NCI-H1417 (cell line): ENCODE results near the gene IRAK2.
A peak's percentile ranks its signal among the peaks of the same experiment; 100 is the strongest.
"Not testable (repeated sequence)": the region's sequence is repeated elsewhere in the genome, so short reads cannot be mapped to it uniquely, and the experiment has no call there.

Experiments used
- DNase-seq, 3 experiments: peaks; one replicate each; lab custom pipeline; 2025; lab: John Stamatoyannopoulos, UW

The IRAK2 gene

DNA sequence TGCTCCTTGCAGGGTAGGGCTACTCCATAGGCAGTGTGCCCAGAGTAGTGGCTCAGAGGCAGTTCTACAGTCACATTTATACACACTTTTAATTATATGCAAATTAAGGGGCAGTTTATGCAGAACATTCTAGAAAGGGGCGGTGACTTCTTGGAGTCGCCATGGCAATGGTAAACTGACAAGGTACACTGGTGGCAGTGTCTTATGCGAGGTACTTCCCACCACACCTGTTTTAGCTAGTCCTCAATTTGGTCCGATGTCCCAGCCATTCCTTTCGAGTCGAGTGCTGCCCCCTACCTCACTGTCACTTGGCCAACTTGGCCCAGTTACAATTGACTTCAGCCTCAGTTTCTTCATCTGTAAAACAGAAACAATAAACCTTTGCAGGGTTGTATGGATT lies 3.8 kb upstream of the IRAK2 start:
- no peak for DNase-seq

DNA sequence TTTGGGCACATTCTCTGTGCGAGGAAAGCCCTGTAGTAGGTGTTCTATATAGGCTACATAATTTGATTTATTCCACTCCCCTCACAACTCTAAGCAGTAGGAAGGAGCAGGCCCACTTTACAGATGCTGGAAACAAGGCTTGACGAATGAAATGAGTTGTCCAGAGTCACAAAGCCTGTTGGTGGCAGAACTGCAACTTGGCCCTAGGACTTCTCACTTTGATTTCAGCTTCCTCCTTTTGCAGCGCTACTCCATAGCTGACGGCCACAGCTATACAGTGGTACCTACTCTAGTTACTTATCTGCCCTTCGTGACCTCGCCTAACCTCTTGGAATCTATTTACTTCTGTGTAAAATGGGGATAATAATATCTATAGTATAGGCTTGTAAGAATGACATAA lies 2.5 kb upstream of the IRAK2 start:
- no peak for DNase-seq

DNA sequence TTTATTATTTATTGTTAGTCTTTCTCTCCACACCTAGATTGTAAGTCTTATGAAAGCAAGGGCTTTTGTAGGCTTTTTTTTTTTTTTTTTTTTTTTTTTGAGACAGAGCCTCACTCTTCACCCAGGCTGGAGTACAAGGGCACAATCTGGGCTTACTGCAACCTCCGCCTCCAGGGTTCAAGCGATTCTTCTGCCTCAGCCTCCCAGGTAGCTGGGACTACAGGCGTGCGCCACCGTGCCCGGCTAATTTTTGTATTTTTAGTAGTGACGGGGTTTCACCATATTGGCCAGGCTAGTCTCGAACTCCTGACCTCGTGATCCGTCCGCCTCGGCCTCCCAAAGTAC lies 546 bp upstream of the IRAK2 start:
- not testable (repeated sequence) for DNase-seq

DNA sequence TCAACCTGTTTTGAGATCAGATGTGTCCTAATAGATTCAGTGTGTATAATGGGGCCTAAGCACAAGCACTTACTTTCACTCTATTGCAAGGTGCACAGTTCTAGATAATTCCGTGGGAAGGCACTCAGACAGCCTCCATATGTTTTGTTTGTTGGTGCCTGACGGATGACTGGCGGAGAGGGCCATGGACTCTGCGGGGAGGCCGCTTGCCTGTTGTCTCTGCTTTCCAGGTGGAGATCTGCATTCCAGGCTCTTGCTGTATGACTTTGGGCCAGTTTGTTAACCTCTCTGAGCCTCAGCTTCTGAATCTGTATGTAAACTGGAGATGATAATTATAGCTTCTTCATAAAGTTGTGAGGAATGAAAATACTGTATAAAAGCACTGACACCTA lies 1.5 kb downstream of the IRAK2 start:
- DNase-seq = no peak

DNA sequence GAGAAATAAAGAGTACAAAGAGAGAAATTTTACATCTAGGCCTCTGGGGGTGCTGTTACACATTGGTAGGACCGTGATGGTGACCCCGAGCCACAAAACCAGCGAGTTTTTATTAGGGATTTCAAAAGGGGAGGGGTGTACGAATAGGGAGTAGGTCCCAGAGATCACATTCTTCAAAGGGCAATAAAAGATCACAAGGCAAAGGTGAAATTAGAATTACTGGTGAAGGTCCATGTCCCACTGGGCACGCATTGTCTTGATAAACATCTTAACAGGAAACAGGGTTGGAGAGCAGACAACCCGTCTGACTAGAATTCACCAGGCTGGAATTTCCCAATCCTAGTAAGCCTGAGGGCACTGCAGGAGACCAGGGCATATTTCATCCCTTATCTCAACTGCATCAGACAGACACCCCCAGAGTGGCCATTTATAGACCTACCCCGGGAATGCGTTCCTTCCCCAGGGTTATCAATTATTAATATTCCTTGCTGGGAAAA lies 4.3 kb downstream of the IRAK2 start:
- DNase-seq = no peak

DNA sequence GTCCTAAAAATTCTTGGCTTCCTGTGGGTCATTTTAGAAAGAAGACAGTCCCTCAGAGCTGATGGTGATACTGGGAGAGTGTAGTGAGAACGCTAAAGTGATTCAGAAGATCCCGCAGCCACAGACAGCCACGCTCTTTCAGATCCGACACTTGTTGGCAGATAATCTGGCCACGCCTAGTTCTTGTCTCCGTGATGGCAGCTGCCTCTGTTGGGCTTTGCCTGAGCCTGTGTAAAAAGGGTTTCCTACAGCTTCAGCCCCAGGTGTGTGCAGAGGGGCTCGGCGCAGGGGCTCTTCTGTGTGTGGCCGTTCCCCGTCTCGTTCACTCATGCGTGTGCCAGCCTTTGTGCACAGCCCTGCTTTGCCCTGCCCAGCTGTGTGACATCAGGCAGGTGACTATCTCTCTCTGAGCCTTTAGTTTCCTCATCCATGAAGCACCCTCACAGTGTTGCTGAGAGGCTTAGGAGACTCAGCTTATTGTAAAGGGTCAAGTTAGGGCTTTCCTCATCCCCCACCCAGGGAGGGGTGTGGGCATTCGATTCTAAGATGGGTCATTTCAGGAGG lies 6.3 kb downstream of the IRAK2 start:
- DNase-seq = peak in 1 of 3 experiments; percentile 1

DNA sequence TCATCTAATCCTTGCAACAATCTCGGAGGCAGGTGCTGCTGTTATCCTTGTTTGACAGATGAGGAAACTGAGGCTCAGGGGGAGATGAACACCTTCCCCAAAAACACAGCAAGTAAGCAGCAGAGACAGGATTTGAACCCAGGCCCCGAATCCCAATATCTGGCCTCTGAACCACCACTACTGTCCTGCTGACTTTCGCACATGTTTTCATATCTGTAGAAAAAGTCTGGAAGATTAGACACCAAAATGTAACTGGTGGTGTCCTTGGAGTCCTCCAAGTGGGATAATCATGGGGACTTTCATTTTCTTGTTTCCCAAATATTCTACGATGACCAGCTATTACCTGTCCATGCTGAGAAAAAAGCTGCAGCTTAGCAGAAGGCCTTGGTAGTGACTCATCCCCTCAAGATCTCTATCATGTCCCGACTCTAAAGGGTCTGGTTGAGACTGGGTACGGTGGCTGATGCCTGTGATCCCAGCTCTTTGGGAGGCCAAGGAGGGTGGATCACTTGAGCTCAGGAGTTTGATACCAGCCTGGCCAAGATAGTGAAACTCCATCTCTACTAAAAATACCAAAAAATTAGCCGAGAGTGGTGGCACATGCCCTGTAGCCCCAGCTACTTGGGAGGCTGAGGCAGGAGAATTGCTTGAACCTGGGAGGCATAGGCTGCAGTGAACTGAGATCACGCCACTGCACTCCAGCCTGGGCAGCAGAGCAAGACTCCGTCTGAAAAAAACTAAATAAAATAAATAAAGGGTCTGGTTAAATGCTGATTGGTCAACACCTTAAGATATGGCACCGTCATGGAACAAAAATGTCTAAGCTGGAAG lies 8.6 kb downstream of the IRAK2 start:
- DNase-seq = no peak

DNA sequence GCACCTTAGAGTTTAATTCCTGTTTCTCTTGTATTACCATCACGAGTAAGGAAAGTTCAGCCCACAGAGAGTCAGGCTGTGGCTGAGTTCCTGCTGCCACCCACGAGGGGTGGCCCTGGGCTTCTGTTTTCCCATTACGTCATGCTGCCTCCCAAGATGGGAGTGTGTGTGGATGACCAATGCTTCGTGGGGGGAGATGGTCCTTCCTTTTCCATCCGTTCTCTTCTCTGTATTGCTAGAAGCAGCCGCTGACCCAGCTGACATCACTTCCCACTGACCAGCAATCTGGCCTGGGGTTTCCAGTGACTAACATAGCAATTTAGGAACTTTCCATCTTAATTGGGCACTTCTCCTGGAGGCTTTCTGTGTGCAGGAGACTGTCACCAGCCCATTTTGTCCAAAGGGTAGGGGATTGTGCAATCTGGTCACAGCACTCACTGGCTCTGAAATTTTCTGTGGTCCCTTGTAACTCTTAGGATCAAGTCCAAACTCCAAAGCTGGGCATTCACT lies 9.3 kb downstream of the IRAK2 start:
- no peak for DNase-seq

DNA sequence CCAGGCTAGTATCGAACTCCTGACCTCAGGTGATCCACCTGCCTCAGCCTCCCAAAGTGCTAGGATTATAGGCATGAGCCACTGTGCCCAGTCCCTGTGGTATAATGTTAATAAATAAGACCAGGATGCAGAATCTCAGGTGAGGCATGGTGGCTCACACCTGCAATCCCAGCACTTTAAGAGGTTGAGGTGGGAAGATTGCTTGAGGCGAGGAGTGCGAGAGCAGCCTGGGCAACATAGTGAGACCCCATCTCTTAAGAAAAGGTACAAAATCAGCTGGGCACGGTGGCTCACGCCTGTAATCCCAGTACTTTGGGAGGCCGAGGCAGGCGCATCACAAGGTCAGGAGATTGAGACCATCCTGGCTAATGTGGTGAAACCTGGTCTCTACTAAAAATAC lies 10.6 kb downstream of the IRAK2 start:
- not testable (repeated sequence) for DNase-seq

DNA sequence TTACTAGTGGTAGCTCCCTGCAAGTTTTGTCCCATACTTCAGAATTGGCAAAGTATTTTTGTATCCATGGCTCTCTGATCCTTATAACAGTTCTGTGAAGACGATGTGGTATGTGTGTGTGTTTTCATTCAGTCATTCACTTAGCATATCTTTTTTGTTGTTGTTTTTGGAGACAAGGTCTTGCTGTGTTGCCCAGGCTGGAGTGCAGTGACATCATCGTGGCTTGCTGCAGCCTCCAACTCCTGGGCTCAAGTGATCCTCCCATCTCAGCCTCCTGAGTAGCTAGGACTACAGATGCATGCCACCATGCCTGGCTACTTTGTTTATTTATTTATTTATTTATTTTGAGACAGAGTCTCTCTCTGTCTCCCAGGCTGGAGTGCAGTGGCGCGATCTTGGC lies 11.4 kb downstream of the IRAK2 start:
- DNase-seq = not testable (repeated sequence)

DNA sequence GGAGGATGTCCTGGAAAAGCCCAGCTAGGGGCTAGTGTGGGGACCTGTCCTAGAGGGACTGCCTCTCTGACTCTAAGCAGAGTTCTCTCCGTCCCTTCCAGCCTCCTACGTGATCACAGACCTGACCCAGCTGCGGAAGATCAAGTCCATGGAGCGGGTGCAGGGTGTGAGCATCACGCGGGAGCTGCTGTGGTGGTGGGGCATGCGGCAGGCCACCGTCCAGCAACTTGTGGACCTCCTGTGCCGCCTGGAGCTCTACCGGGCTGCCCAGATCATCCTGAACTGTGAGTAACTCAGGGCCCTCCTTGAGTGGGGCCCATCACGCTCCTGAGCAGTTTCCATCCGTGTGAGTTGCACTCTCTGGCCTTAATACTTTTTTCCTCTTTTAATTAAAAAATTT lies 13.0 kb downstream of the IRAK2 start:
- no peak for DNase-seq

DNA sequence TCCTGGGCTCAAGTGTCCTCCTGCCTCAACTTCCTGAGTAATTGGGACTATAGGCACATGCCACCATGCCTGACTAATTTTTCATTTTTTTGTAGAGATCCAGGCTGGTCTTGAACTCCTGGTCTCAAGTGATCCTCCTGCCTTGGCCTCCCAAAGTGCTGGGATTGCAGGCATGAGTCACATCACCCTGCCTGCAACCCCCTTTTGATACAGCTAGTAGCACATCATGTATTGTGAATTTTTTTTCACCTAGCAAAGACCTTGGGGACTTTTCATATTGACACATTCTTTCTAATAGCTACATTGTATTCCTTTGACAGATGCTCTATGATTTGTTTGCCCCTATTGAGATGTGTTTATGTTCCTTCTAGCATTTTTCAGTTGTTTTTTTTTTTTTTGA lies 14.2 kb downstream of the IRAK2 start:
- DNase-seq = no peak

DNA sequence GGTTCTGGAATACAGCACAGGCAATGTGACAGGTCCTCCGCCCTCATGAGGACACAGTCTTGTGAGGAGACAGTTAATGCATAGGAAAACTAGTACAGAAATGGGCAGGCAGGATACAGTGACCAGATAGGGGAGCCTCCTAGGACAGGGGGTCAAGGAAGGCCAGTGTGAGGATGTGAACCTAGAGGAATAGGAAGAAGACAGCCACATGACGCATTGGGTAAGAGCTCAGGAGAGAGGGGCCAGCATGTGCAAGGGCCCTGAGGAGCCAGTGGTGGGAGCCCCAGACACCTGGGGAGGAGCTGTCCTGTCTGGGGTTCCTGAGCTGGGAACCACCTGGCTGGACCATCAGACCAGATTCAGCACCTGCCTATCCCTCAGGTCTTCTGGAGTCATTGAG lies 15.6 kb downstream of the IRAK2 start:
- DNase-seq = no peak

DNA sequence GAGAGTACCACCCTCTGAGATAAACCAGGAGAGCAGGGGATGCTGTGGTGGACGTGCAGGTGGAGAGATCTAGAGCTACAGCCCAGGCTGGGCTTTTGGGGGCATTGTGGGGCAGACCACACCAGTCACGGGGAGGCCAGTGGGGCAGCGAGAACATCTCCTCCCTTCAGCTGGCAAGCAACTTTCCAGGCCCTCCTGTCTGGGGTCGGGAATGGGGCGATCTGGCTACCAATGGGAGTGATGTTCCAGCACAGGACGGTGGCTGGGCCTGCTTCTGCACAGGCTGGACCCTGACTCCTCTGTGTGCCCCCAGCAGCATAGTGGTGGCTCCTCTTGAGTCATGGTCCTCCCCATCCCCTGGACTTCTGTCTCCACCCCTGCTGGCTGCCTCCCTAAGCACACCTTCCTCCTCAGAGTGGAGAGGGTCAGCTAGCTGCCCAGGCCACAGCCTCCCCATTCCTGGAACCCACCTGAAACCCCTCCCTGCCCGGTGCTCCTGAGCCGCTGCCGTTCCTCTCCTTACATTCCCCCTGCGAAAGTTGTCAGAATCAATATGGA lies 16.1 kb downstream of the IRAK2 start:
- DNase-seq = no peak

DNA sequence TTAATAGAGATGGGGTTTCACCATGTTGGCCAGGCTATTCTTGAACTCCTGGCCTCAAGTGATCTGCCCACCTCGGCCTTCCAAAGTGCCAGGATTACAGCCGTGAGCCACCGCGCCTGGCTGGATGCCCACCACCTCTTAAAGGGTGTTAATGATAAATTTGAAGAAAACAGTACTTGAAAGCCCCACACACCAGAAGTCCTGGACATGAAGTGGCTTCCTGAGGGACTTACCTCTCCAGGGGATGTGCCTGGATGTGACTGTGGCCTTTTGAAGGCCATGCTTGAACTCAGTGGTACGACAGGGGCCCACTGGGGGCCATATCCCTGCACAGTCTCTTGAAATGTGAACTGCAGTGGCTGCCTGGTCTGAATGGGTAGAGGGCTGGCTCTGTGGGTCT lies 18.2 kb downstream of the IRAK2 start:
- DNase-seq = no peak

DNA sequence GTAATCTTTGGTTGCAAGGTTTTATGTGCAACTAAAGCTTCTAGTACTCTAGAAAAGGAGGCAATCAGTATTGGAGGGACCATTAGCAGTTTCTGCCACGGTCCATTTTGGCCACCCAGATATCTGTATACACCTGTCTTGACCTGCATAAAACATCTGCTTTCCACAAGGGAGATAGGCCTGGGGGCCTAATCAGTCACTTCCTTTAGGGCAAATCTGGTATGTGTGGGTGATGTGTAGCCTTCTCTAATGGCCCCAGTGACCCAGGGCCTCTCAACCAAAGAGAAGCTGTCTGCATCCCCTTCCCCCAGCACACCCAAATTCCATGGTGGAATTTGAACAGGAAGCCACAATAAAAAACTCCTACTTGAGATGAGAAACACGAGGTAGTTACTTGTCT lies 19.5 kb downstream of the IRAK2 start:
- no peak for DNase-seq

DNA sequence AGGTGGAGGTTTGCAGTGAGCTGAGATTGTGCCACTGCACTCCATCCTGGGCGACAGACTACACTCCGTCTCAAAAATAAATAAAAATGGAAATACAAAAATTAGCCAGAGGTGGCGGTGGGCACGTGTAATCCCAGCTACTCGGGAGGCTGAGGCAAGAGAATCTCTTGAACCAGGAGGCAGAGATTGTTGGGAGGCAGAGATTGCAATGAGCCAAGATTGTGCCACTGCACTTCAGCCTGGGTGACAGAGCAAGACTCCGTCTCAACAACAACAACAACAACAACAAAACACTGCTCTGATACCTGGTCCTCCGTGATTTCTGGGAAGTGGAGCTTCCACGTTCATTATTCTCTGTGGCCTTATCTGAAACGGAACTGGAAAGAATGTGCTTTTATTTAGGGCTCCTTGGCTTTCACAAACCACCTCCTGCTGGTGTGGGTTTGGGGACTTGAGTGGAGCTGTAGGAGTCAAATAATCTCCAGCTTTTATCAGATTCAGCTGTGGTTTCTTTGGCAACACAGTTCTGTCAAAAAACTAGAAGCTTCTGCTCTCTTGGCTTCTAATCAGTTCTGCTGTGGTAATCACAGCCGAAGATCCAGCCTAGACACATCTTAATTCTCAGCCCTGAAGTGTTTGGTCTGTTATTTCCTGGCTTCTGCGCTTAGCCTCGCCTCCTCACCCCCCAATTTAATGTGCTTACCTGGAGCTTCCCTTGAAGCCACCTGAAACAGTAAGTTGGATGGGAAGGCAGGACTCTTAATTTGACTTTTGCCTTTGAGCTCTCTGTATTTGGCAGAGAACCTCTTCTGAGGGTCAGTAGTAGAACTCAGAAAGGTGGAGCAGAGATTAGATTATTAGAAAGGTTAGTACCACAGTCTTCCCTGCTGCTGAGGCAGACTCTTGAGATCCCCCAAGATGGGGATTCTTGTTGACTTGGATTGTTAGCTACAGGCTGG lies 21.4 kb downstream of the IRAK2 start:
- no peak for DNase-seq

DNA sequence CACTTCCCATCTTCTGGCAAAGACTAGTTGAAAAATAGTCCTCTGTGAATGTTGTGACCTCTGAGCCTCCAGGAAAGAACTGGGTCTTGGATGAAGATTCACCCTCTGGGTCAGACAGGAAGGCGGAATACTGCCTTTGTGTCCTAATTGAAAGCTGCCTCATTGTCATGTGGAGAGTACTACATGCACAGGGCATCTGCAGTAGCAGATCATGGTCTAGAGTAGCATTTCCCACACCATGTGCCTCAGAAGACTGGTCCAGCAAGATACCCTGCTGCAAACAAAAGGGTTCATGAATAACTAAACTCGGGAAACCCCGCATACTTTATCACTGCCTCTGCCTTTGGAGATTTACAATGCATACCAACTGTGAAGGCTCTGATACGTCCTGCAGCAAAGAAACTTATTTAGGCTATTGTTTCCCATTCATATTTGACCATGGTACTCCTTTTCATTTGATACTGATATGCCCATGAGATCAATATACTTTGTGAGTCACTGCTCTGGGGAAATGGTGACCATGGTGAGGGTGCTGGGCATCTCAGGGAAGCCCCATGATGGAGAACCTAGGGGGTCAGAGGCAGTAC lies 22.7 kb downstream of the IRAK2 start:
- DNase-seq = no peak

DNA sequence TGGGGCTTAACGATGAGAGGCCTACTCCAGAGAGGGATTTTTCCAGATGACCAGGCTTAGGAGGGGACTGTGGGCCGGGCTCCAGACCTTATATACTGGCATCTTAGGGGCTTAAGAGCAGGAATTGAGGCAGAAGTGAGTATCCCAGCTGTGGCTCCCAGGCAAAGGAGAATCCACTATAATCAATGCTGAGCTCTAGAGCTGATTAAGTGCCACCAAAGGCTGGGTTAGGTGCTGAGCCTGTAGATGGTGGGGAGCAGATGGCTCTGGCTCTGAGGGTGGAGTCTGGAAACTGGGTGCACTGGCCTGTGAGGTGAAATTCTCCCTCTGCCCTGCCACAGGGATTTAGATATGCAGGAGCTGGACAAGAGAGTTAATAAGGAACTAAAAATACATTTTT lies 23.2 kb downstream of the IRAK2 start:
- no peak for DNase-seq

DNA sequence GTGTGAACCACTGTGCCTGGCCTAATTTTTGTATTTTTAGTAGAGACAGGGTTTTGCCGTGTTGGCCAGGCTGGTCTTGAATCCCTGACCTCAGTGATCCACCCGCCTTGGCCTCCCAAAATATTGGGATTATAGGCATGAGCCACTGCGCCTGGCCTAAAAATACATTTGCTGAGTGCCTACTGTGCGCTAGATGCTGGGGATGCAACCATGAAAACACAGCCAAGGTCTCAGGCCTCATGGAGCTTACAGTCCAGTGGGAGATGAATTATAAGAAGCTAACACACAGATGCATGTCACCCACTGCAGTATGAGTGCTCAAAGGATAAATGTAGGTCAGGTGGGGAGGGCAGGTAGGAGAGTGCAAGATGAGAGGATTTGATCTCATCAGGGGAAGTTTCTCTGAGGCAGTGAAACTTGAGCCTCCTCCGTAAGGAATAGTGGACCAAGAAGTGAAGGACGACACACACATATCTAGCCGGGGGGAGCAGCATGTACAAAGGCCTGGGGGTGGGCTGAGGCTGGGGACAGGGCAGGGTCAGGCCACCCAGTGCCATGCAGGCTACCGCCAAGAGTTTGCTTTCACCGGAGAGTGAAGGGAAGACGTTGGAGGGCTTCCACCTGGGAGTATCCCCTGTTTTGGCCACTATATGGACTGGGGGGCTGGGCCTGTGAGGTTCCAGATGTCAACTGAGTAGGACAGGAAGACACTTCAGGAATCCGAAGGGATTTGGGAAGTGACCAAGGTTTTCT lies 24.3 kb downstream of the IRAK2 start:
- no peak for DNase-seq
